ENCODE results near the gene MTPN.

- no peak for TF ChIP-seq POLR2A (IDR thresholded peaks at IDR 0.05)
- no peak for TF ChIP-seq CTCF (IDR thresholded peaks at IDR 0.05 in 4 of 5, conservative IDR thresholded peaks at IDR 0.05 in 1 of 5)
Measured at GRCh38 chr7:135990258-135990657, 13.1 kb upstream of the MTPN start.

All from gastrocnemius medialis (tissue), 4 donors.